ENCODE data around the gene TEX14. TPM values are rescaled to one million over a fixed set of nuclear protein-coding genes. Genes with fewer than 3 reads are reported as not detected.

The TEX14 gene
- total RNA-seq, 1 experiment from 2014 or later = 0.31 TPM

GRCh38 chr17:58530655-58531054 lies 161.2 kb downstream of the TEX14 start:
- no peaks in the 10 kb centered on the region for H4K20me1 ChIP-seq (ENCODE audit: control insufficient read depth, insufficient read depth, insufficient read length)
- H3K4me1 ChIP-seq (ENCODE audit: insufficient read depth, low read length) = 0 out of 2 replicates have a peak, but pooled peaks cover 2% of the 10 kb centered on the region
- no peak overlapping the region for H2BK12ac ChIP-seq (ENCODE audit: insufficient read length, low read depth, low read length)
- no CpG with 5 or more reads among the region's 2 CpGs for WGBS (ENCODE audit: extremely low coverage, insufficient read length, low lambda C conversion rate)
- H3K4me3 Mint-ChIP-seq = peak overlapping the region; percentile 67 to 83
- H2AFZ ChIP-seq (ENCODE audit: low read length) = no peak overlapping the region
- no peak overlapping the region for H2BK15ac ChIP-seq (ENCODE audit: low read depth, low read length)
- no peak overlapping the region for H4K91ac ChIP-seq (ENCODE audit: insufficient read length, low read depth, low read length)
- peak overlapping the region; percentile 88 for H3K4me2 ChIP-seq (ENCODE audit: insufficient read depth, insufficient read length, low read length)
- H3K79me1 ChIP-seq (ENCODE audit: insufficient read depth, low read depth, low read length, poor library complexity, severe bottlenecking) = no peaks in the 10 kb centered on the region
- H3K56ac ChIP-seq (ENCODE audit: insufficient read length, low read depth, low read length) = no peak overlapping the region
- H3K18ac ChIP-seq (ENCODE audit: insufficient read length, low read depth, low read length) = no peak overlapping the region
- no peak overlapping the region for H4K5ac ChIP-seq (ENCODE audit: insufficient read length, low read depth, low read length)
- no peak overlapping the region for H2BK120ac ChIP-seq (ENCODE audit: low read depth, low read length, poor library complexity, severe bottlenecking)
- H3T11ph ChIP-seq (ENCODE audit: low read length) = no peak overlapping the region
- H4K8ac ChIP-seq (replicated peaks; ENCODE audit: insufficient read length, low read depth, low read length) = no peak overlapping the region
- no peak overlapping the region for H3K9ac ChIP-seq (ENCODE audit: extremely low read depth, insufficient read length, low read length)
- peaks cover 29 to 58% of the 10 kb centered on the region in 2 experiments for H3K4me1 Mint-ChIP-seq
- H3K79me2 ChIP-seq (ENCODE audit: insufficient read depth, low read length) = no peaks in the 10 kb centered on the region
- H3K27me3 Mint-ChIP-seq (ENCODE audit: low read depth) = peaks cover 52% of the 10 kb centered on the region
- H3K27ac Mint-ChIP-seq = no peak overlapping the region
- no peaks in the 10 kb centered on the region for H3K9me3 ChIP-seq (ENCODE audit: control insufficient read depth, low read depth, low read length)
- no peak overlapping the region for H2BK5ac ChIP-seq (ENCODE audit: insufficient read length, low read length)
- H3K23me2 ChIP-seq (ENCODE audit: insufficient read length, low read depth, low read length, poor library complexity, severe bottlenecking) = peaks cover 5% of the 10 kb centered on the region
- H3K9me3 Mint-ChIP-seq = no peaks in the 10 kb centered on the region
- H2BK20ac ChIP-seq (ENCODE audit: low read depth, low read length, poor library complexity, severe bottlenecking) = no peak overlapping the region
- H3K36me3 Mint-ChIP-seq (ENCODE audit: insufficient read depth in 1 of 3, low read depth in 3 of 3) = no peaks in the 10 kb centered on the region
- no peak overlapping the region for H3K27ac ChIP-seq (ENCODE audit: insufficient read length, low read depth, low read length)
- no peak overlapping the region for H3K23ac ChIP-seq (ENCODE audit: insufficient read length, low read depth, low read length)
- H2AK5ac ChIP-seq (ENCODE audit: insufficient read length, low read length) = no peak overlapping the region
- no peaks in the 10 kb centered on the region for H3K27me3 ChIP-seq (ENCODE audit: insufficient read depth, low read length)
- no peak for DNase-seq
- TF ChIP-seq CTCF (conservative IDR thresholded peaks at IDR 0.05) = no peak
- no peak overlapping the region for H3K4ac ChIP-seq (ENCODE audit: low read depth, low read length)
- H3K14ac ChIP-seq (ENCODE audit: insufficient read depth, low read length) = no peak overlapping the region
